ENCODE data around the gene CLASP1. TPM values are rescaled to one million over a fixed set of nuclear protein-coding genes. Genes with fewer than 3 reads are reported as not detected.

CLASP1 gene
- total RNA-seq, 1 donor, result 46.0 TPM

- no peaks in the 10 kb centered on the region for H3K27me3 ChIP-seq (ENCODE audit: insufficient read depth, low read length)
- peaks cover 24% of the 10 kb centered on the region for H3K79me2 ChIP-seq (ENCODE audit: insufficient read depth, low read length)
- no peak for DNase-seq (ENCODE audit: insufficient read length, low spot score, missing footprints)
- no peaks in the 10 kb centered on the region for H3K9me3 ChIP-seq (ENCODE audit: low read depth, low read length)
- H3K4me2 ChIP-seq (ENCODE audit: insufficient read depth, low read length), result no peak overlapping the region
- no peaks in the 10 kb centered on the region for H4K20me1 ChIP-seq (ENCODE audit: insufficient read depth, low read length)
- no peaks in the 10 kb centered on the region for H3K36me3 ChIP-seq (ENCODE audit: insufficient read depth, low read length)
- no peak overlapping the region for H2AFZ ChIP-seq (ENCODE audit: low read length)
- H3K4me1 ChIP-seq (ENCODE audit: insufficient read depth, low read length), result peaks cover 52% of the 10 kb centered on the region
- TF ChIP-seq CTCF (IDR thresholded peaks at IDR 0.05; ENCODE audit: extremely low read depth, low read depth, low read length), result no peak
- peak overlapping the region; percentile 87 for H3K27ac ChIP-seq (ENCODE audit: low read depth, low read length)
- H3K4me3 ChIP-seq (ENCODE audit: insufficient read depth, low read length), result no peak overlapping the region
Measured at GRCh38 chr2:121483846-121484245, 165.4 kb downstream of the CLASP1 start.

GRCh38 chr2:121483021-121483420 is 166.2 kb downstream of the CLASP1 start:
- peaks cover 24% of the 10 kb centered on the region for H3K79me2 ChIP-seq (ENCODE audit: insufficient read depth, low read length)
- H4K20me1 ChIP-seq (ENCODE audit: insufficient read depth, low read length), result no peaks in the 10 kb centered on the region
- no peak overlapping the region for H3K4me3 ChIP-seq (ENCODE audit: insufficient read depth, low read length)
- no peaks in the 10 kb centered on the region for H3K36me3 ChIP-seq (ENCODE audit: insufficient read depth, low read length)
- H3K4me1 ChIP-seq (ENCODE audit: insufficient read depth, low read length), result peaks cover 52% of the 10 kb centered on the region
- H2AFZ ChIP-seq (ENCODE audit: low read length), result no peak overlapping the region
- H3K27ac ChIP-seq (ENCODE audit: low read depth, low read length), result peak overlapping the region; percentile 27
- no peaks in the 10 kb centered on the region for H3K9me3 ChIP-seq (ENCODE audit: low read depth, low read length)
- TF ChIP-seq CTCF (IDR thresholded peaks at IDR 0.05; ENCODE audit: extremely low read depth, low read depth, low read length), result no peak
- DNase-seq (ENCODE audit: insufficient read length, low spot score, missing footprints), result peak; percentile 66
- no peaks in the 10 kb centered on the region for H3K27me3 ChIP-seq (ENCODE audit: insufficient read depth, low read length)
- no peak overlapping the region for H3K4me2 ChIP-seq (ENCODE audit: insufficient read depth, low read length)

GRCh38 chr2:121480826-121481225 is 168.4 kb downstream of the CLASP1 start:
- H3K27me3 ChIP-seq (ENCODE audit: insufficient read depth, low read length), result no peaks in the 10 kb centered on the region
- H3K4me1 ChIP-seq (ENCODE audit: insufficient read depth, low read length), result peaks cover 61% of the 10 kb centered on the region
- H3K4me2 ChIP-seq (ENCODE audit: insufficient read depth, low read length), result peak overlapping the region; percentile 51
- peaks cover 29% of the 10 kb centered on the region for H3K79me2 ChIP-seq (ENCODE audit: insufficient read depth, low read length)
- no peak overlapping the region for H2AFZ ChIP-seq (ENCODE audit: low read length)
- H3K4me3 ChIP-seq (ENCODE audit: insufficient read depth, low read length), result peak overlapping the region; percentile 11
- TF ChIP-seq CTCF (IDR thresholded peaks at IDR 0.05; ENCODE audit: extremely low read depth, low read depth, low read length), result no peak
- peak; percentile 88 for DNase-seq (ENCODE audit: insufficient read length, low spot score, missing footprints)
- no peaks in the 10 kb centered on the region for H3K9me3 ChIP-seq (ENCODE audit: low read depth, low read length)
- H3K27ac ChIP-seq (ENCODE audit: low read depth, low read length), result peak overlapping the region; percentile 54
- H3K36me3 ChIP-seq (ENCODE audit: insufficient read depth, low read length), result no peaks in the 10 kb centered on the region
- no peaks in the 10 kb centered on the region for H4K20me1 ChIP-seq (ENCODE audit: insufficient read depth, low read length)

- DNase-seq (ENCODE audit: insufficient read length, low spot score, missing footprints), result peak; percentile 36
- Histone ChIP-seq H3K9me3 (ENCODE audit: low read depth, low read length) (no peaks in the 10 kb centered on the region), H3K27me3 (ENCODE audit: insufficient read depth, low read length) (no peaks in the 10 kb centered on the region), H3K79me2 (ENCODE audit: insufficient read depth, low read length) (peaks cover 29% of the 10 kb centered on the region), H3K4me1 (ENCODE audit: insufficient read depth, low read length) (peaks cover 55% of the 10 kb centered on the region), H3K36me3 (ENCODE audit: insufficient read depth, low read length) (no peaks in the 10 kb centered on the region), H3K4me2 (ENCODE audit: insufficient read depth, low read length) (peak overlapping the region; percentile 51), H4K20me1 (ENCODE audit: insufficient read depth, low read length) (no peaks in the 10 kb centered on the region), H3K27ac (ENCODE audit: low read depth, low read length) (peak overlapping the region; percentile 54), H3K4me3 (ENCODE audit: insufficient read depth, low read length) (no peak overlapping the region), H2AFZ (ENCODE audit: low read length) (no peak overlapping the region)
- no peak for TF ChIP-seq CTCF (IDR thresholded peaks at IDR 0.05; ENCODE audit: extremely low read depth, low read depth, low read length)
Measured at GRCh38 chr2:121479882-121480522, 169.3 kb downstream of the CLASP1 start.

Data from osteoblast (primary cell).